SK-N-SH (cell line): ENCODE data around the gene HMG20A. TPM values are rescaled to one million over a fixed set of nuclear protein-coding genes. Genes with fewer than 3 reads are reported as not detected.

Experiments
- CTCF ChIA-PET: fragments of 300-600, 350-600 bp; formaldehyde crosslinking; extraction: SDS; loops from one replicate; lab custom pipeline; 2021; lab: Yijun Ruan, JAX
- POLR2A ChIA-PET: fragments of 350-600 bp; sonication (Branson Sonifier 250); formaldehyde crosslinking; extraction: SDS; loops from one replicate; lab custom pipeline; 2020; ENCODE audit warnings: antibody characterized with exemption, inconsistent platforms; lab: Yijun Ruan, JAX
- DNase-seq: peaks from one replicate; pipeline ENCODE4 v3.0.0; 2012
- H2AFZ ChIP-seq: fragments of 200-600 bp; sonication (generic); 2 replicates; pipeline ENCODE4 v1.8.1; 2016; ENCODE audit warnings: antibody characterized with exemption, mild to moderate bottlenecking, low read depth
- H3F3A ChIP-seq: fragments of 200-600 bp; sonication (generic); replicated peaks from 2 replicates; pipeline ENCODE3; 2016; ENCODE audit warnings: antibody characterized with exemption, mild to moderate bottlenecking; ENCODE audit not compliant: insufficient read depth
- H3K27ac ChIP-seq, 2 experiments: fragments of 200-500 bp in 1 of 2; fragments of 200-600 bp in 1 of 2; sonication (Bioruptor generic) in 1 of 2; sonication (generic), shearing (Covaris generic) in 1 of 2; 2 replicates each; pipeline versions ENCODE4 v1.5.1 to v1.6.1; 2014 to 2016; ENCODE audit warnings: low read depth in 2 of 2, inconsistent platforms in 1 of 2, low read length in 1 of 2, mild to moderate bottlenecking in 1 of 2, mixed read lengths in 1 of 2
- H3K27me3 ChIP-seq: fragments of 200-600 bp; sonication (generic), shearing (Covaris generic); 2 replicates; pipeline ENCODE4 v1.6.1; 2016; ENCODE audit warnings: mixed run types; ENCODE audit not compliant: insufficient read depth
- H3K36me3 ChIP-seq, 2 experiments: fragments of 200-500 bp in 1 of 2; fragments of 200-600 bp in 1 of 2; sonication (Bioruptor generic) in 1 of 2; sonication (generic) in 1 of 2; replicated peaks in 1 of 2; 2 replicates each; pipeline versions ENCODE3 to v1.5.1; 2014 to 2016; ENCODE audit warnings: low read length in 1 of 2, mild to moderate bottlenecking in 1 of 2; ENCODE audit not compliant: insufficient read depth in 2 of 2, control insufficient read depth in 1 of 2
- H3K4me1 ChIP-seq, 2 experiments: fragments of 200-500 bp in 1 of 2; fragments of 200-600 bp in 1 of 2; sonication (Bioruptor generic) in 1 of 2; sonication (generic), shearing (Covaris generic) in 1 of 2; 2 replicates each; pipeline versions ENCODE4 v1.5.1 to v1.6.1; 2014 to 2016; ENCODE audit warnings: low read depth in 1 of 2, low read length in 1 of 2, mixed run types in 1 of 2; ENCODE audit not compliant: insufficient read depth in 2 of 2, control insufficient read depth in 1 of 2
- H3K4me2 ChIP-seq: fragments of 200-600 bp; sonication (generic), shearing (Covaris generic); 2 replicates; pipeline ENCODE4 v1.6.1; 2017; ENCODE audit warnings: mixed run types
- H3K4me3 ChIP-seq, 2 experiments: fragments of 200-500 bp in 1 of 2; fragments of 200-600 bp in 1 of 2; sonication (Bioruptor generic) in 1 of 2; sonication (generic), shearing (Covaris generic) in 1 of 2; 2 replicates each; pipeline versions ENCODE4 v1.5.1 to v1.8.1; 2014 to 2016; ENCODE audit warnings: low read depth in 2 of 2, inconsistent platforms in 1 of 2, low read length in 1 of 2, mild to moderate bottlenecking in 1 of 2, mixed read lengths in 1 of 2, moderate library complexity in 1 of 2
- H3K79me2 ChIP-seq: fragments of 200-600 bp; sonication (generic); 2 replicates; pipeline ENCODE4 v1.8.1; 2017; ENCODE audit warnings: mild to moderate bottlenecking; ENCODE audit not compliant: insufficient read depth
- H3K9ac ChIP-seq: fragments of 200-600 bp; sonication (generic); 2 replicates; pipeline ENCODE4 v1.6.1; 2017; ENCODE audit warnings: mixed run types
- H3K9me2 ChIP-seq: fragments of 200-600 bp; sonication (generic); 2 replicates; pipeline ENCODE4 v1.6.1; 2017; ENCODE audit warnings: mixed run types
- H3K9me3 ChIP-seq: fragments of 200-600 bp; sonication (generic); 2 replicates; pipeline ENCODE4 v1.6.1; 2017; ENCODE audit warnings: mixed run types, mild to moderate bottlenecking, moderate library complexity
- H4K20me1 ChIP-seq: fragments of 200-600 bp; sonication (generic); 2 replicates; pipeline ENCODE4 v1.6.1; 2017; ENCODE audit warnings: mild to moderate bottlenecking, mixed run types; ENCODE audit not compliant: insufficient read depth
- CHD2 ChIP-seq: fragments of 150-350 bp; IDR thresholded peaks from 2 replicates; pipeline ENCODE4 v1.6.1; 2018; ENCODE audit warnings: low read length; ENCODE audit not compliant: partially characterized antibody
- ELF1 ChIP-seq: IDR thresholded peaks from 2 replicates; pipeline ENCODE4 v1.4.0; 2012
- FOXM1 ChIP-seq: IDR thresholded peaks from 2 replicates; pipeline ENCODE4 v1.4.0; 2012; ENCODE audit warnings: low read depth, mild to moderate bottlenecking
- GABPA ChIP-seq: IDR thresholded peaks from 2 replicates; pipeline ENCODE4 v1.4.0; 2012; ENCODE audit warnings: low read depth, mild to moderate bottlenecking
- IRF3 ChIP-seq: fragments of 150-350 bp; IDR thresholded peaks from 2 replicates; pipeline ENCODE4 v1.6.1; 2016; ENCODE audit warnings: mild to moderate bottlenecking, low read depth, low read length
- MXI1 ChIP-seq: IDR thresholded peaks from 2 replicates; pipeline ENCODE4 v1.6.1; 2012; ENCODE audit warnings: mild to moderate bottlenecking, low read depth, low read length, improper control_type of control experiment
- NRF1 ChIP-seq: IDR thresholded peaks from 2 replicates; pipeline ENCODE4 v1.6.1; 2012; ENCODE audit warnings: low read depth, mild to moderate bottlenecking, low read length
- PBX3 ChIP-seq: IDR thresholded peaks from 2 replicates; pipeline ENCODE4; 2012
- POLR2AphosphoS5 ChIP-seq: IDR thresholded peaks from 2 replicates; pipeline ENCODE4 v1.6.1; 2012; ENCODE audit warnings: low read depth, low read length
- RAD21 ChIP-seq: IDR thresholded peaks from 2 replicates; pipeline ENCODE4 v1.6.1; 2012; ENCODE audit warnings: mild to moderate bottlenecking, low read length
- RCOR1 ChIP-seq: fragments of 150-350 bp; IDR thresholded peaks from 2 replicates; pipeline ENCODE4 v1.6.1; 2017; ENCODE audit warnings: antibody characterized with exemption, low read length
- RFX5 ChIP-seq: IDR thresholded peaks from 2 replicates; pipeline ENCODE4 v1.6.1; 2012; ENCODE audit warnings: mild to moderate bottlenecking, improper control_type of control experiment, low read length
- RXRA ChIP-seq: IDR thresholded peaks from 2 replicates; pipeline ENCODE4 v1.4.0; 2012; ENCODE audit warnings: low read depth, mild to moderate bottlenecking, borderline replicate concordance
- SIN3A ChIP-seq: IDR thresholded peaks from 2 replicates; pipeline ENCODE4 v1.6.1; 2012; ENCODE audit warnings: low read depth, mild to moderate bottlenecking, low read length, moderate library complexity, borderline replicate concordance
- SMC3 ChIP-seq: IDR thresholded peaks from 2 replicates; pipeline ENCODE4 v1.6.1; 2012; ENCODE audit warnings: low read depth, low read length, improper control_type of control experiment
- USF2 ChIP-seq: fragments of 150-350 bp; IDR thresholded peaks from 2 replicates; pipeline ENCODE4 v1.6.1; 2017; ENCODE audit warnings: antibody characterized with exemption, low read length, low read depth, borderline replicate concordance
- ZBTB33 ChIP-seq: IDR thresholded peaks from 2 replicates; pipeline ENCODE4 v1.4.0; 2012; ENCODE audit warnings: low read depth, borderline replicate concordance
- WGBS: methylation state at CpG from one replicate; pipeline ENCODE4 v1.1.6; 2017; ENCODE audit warnings: low lambda C conversion rate; 5-methylcytosine and 5-hydroxymethylcytosine counted together
- polyA plus RNA-seq, 3 experiments: library from polyadenylated mRNA; depleted of rRNA; stranded (reverse); fragments of >200 nt; gene quantifications; 2 replicates each; pipeline ENCODE4 v1.2.3, GENCODE V29; 2012

Gene HMG20A
- polyA plus RNA-seq, 1 of the 3 experiments (the other 2 are of a cell fraction): 27.7 TPM

- Histone ChIP-seq H3K4me1 (no peaks in the 10 kb centered on the region; a peak in 1 of 4 replicates), H3K36me3 (no peaks in the 10 kb centered on the region), H3K4me3 (no peak overlapping the region), H3K9ac (no peak overlapping the region), H3K27me3 (no peaks in the 10 kb centered on the region), H3F3A (no peaks in the 10 kb centered on the region), H3K9me2 (no peaks in the 10 kb centered on the region), H3K9me3 (no peaks in the 10 kb centered on the region), H4K20me1 (peaks cover 60% of the 10 kb centered on the region), H3K79me2 (peaks cover 98% of the 10 kb centered on the region), H3K4me2 (no peak overlapping the region), H2AFZ (no peak overlapping the region), H3K27ac (no peak overlapping the region)
- 97% methylated on average over 1 of the region's 1 CpG for WGBS
- ChIA-PET CTCF (no interaction called here), POLR2A (no interaction called here)
- no peak for DNase-seq
- TF ChIP-seq RXRA: no peak
- no peak for TF ChIP-seq SIN3A
- no peak for TF ChIP-seq RFX5
- no peak for TF ChIP-seq SMC3
- no peak for TF ChIP-seq IRF3
- TF ChIP-seq FOXM1: no peak
Measured at GRCh38 chr15:77376770-77377169, 43.9 kb upstream of the HMG20A start.

GRCh38 chr15:77380033-77380432, 40.7 kb upstream of the HMG20A start:
- whole genome bisulfite sequencing: 95% methylated on average over 4 of the region's 4 CpGs
- Histone ChIP-seq H3F3A (no peaks in the 10 kb centered on the region), H3K4me1 (peaks cover 0 to 2% of the 10 kb centered on the region in 2 experiments; a peak in 1 of 4 replicates), H3K9ac (no peak overlapping the region), H3K36me3 (no peaks in the 10 kb centered on the region), H3K79me2 (peaks cover 98% of the 10 kb centered on the region), H3K27me3 (no peaks in the 10 kb centered on the region), H3K27ac (no peak overlapping the region), H3K4me2 (no peak overlapping the region), H2AFZ (no peak overlapping the region), H4K20me1 (peaks cover 69% of the 10 kb centered on the region), H3K4me3 (no peak overlapping the region), H3K9me3 (no peaks in the 10 kb centered on the region), H3K9me2 (no peaks in the 10 kb centered on the region)
- no peak for DNase-seq
- TF ChIP-seq MXI1 (no peak), GABPA (no peak), RAD21 (no peak)
- POLR2A ChIA-PET: no interaction called here
- CTCF ChIA-PET: interaction anchor here (1.6 kb wide), 1 partner anchor 9 kb away, joined by 3 read pairs; no protein-coding TSS in a partner anchor

GRCh38 chr15:77384086-77384485, 36.6 kb upstream of the HMG20A start:
- Histone ChIP-seq H3F3A (no peaks in the 10 kb centered on the region), H3K9me3 (no peaks in the 10 kb centered on the region), H3K4me3 (no peak overlapping the region), H3K9ac (no peak overlapping the region), H3K27me3 (no peaks in the 10 kb centered on the region), H4K20me1 (peaks cover 96% of the 10 kb centered on the region), H3K4me1 (peaks cover 0 to 2% of the 10 kb centered on the region in 2 experiments; a peak in 2 of 4 replicates), H3K36me3 (no peaks in the 10 kb centered on the region), H3K79me2 (peaks cover 100% of the 10 kb centered on the region), H3K4me2 (no peak overlapping the region), H3K27ac (no peak overlapping the region; a peak in 1 of 4 replicates), H2AFZ (no peak overlapping the region), H3K9me2 (no peaks in the 10 kb centered on the region)
- ChIA-PET POLR2A (no interaction called here), CTCF (interaction anchor here (1.5 kb wide), 1 partner anchor 14 kb away, joined by 4 read pairs; no protein-coding TSS in a partner anchor)
- no peak for DNase-seq
- no peak for TF ChIP-seq POLR2AphosphoS5
- no peak for TF ChIP-seq PBX3
- TF ChIP-seq RFX5: no peak
- TF ChIP-seq ZBTB33: no peak
- TF ChIP-seq CHD2: no peak
- no peak for TF ChIP-seq FOXM1
- TF ChIP-seq IRF3: no peak
- TF ChIP-seq RCOR1: no peak
- no peak for TF ChIP-seq NRF1
- no peak for TF ChIP-seq USF2
- TF ChIP-seq RXRA: no peak
- no peak for TF ChIP-seq SMC3
- TF ChIP-seq ELF1: no peak
